CD4-positive, alpha-beta T cell (primary cell): Measurements from ENCODE around the gene CHRNA10. TPM values are rescaled to one million over a fixed set of nuclear protein-coding genes. Genes with fewer than 3 reads are reported as not detected.

ENCODE experiments used
- ATAC-seq: fragments of 200-7000 bp; cut with Tn5 transposase; one replicate; pipeline ENCODE4 v1.10.0; 2022; ENCODE audit warnings: mild to moderate bottlenecking; ENCODE audit not compliant: poor library complexity
- CTCF ChIA-PET: fragments of 350-600 bp; sonication (Branson Sonifier 250); formaldehyde crosslinking; loops from one replicate; lab custom pipeline; 2021; ENCODE audit warnings: antibody characterized with exemption, inconsistent platforms; lab: Charles Lee
- POLR2A ChIA-PET: fragments of 350-600 bp; sonication (Branson Sonifier 250); formaldehyde crosslinking; loops from one replicate; lab custom pipeline; 2021; ENCODE audit warnings: antibody characterized with exemption, inconsistent platforms; lab: Charles Lee
- DNase-seq, 14 experiments: peaks; one replicate each; pipeline ENCODE4 v3.0.0-alpha.2; 2013 to 2020; ENCODE audit warnings: mixed read lengths in 2 of 14
- H3K27ac ChIP-seq, 2 donors: one replicate each; pipeline versions ENCODE4 v1.5.1 to v1.7.0; 2013; ENCODE audit warnings: low read length in 2 of 2, low read depth in 1 of 2, mild to moderate bottlenecking in 1 of 2
- H3K27me3 ChIP-seq, 2 experiments: 1 replicate in 1 of 2; 2 replicates in 1 of 2; pipeline versions ENCODE4 v1.6.1 to v1.7.0; 2013; ENCODE audit warnings: low read length in 2 of 2, control low read depth in 1 of 2, mild to moderate bottlenecking in 1 of 2, moderate library complexity in 1 of 2; ENCODE audit not compliant: insufficient read depth in 2 of 2, control insufficient read depth in 1 of 2
- H3K36me3 ChIP-seq: one replicate; pipeline ENCODE4 v1.6.1; 2013; ENCODE audit warnings: low read length, control low read depth; ENCODE audit not compliant: insufficient read depth
- H3K4me1 ChIP-seq: one replicate; pipeline ENCODE4 v1.6.1; 2013; ENCODE audit warnings: low read length, control low read depth; ENCODE audit not compliant: insufficient read depth
- H3K4me3 ChIP-seq: one replicate; pipeline ENCODE4 v1.5.1; 2013; ENCODE audit warnings: mild to moderate bottlenecking, low read length, moderate library complexity
- H3K9me3 ChIP-seq, 2 experiments: 1 replicate in 1 of 2; 2 replicates in 1 of 2; pipeline versions ENCODE4 v1.6.1 to v1.7.0; 2013; ENCODE audit warnings: low read length in 2 of 2, mild to moderate bottlenecking in 2 of 2, control low read depth in 1 of 2, moderate library complexity in 1 of 2; ENCODE audit not compliant: control insufficient read depth in 1 of 2, insufficient read depth in 1 of 2
- H3K27ac Mint-ChIP-seq: one replicate; pipeline ENCODE4 v1.8.0; 2020; ENCODE audit warnings: mixed read lengths
- H3K27me3 Mint-ChIP-seq: one replicate; pipeline ENCODE4 v1.8.0; 2021; ENCODE audit warnings: mixed read lengths
- H3K36me3 Mint-ChIP-seq: one replicate; pipeline ENCODE4 v1.8.0; 2021; ENCODE audit warnings: low read depth, mixed read lengths
- H3K4me1 Mint-ChIP-seq: one replicate; pipeline ENCODE4 v1.8.0; 2021; ENCODE audit warnings: low read depth, mixed read lengths
- H3K4me3 Mint-ChIP-seq: one replicate; pipeline ENCODE4 v1.8.0; 2020; ENCODE audit warnings: mild to moderate bottlenecking, mixed read lengths
- H3K9me3 Mint-ChIP-seq: one replicate; pipeline ENCODE4 v1.8.0; 2020; ENCODE audit warnings: mixed read lengths
- CTCF ChIP-seq: fragments of 200-600 bp; IDR thresholded peaks from one replicate; pipeline ENCODE4 v1.8.0; 2022; ENCODE audit warnings: antibody characterized with exemption, mild to moderate bottlenecking
- intact Hi-C, 2 experiments: fragments of 100-400 bp; cut with DNase I in 1 of 2; cut with micrococcal nuclease in 1 of 2; formaldehyde crosslinking; loops; one replicate each; pipeline versions ENCODE4 v1.15.1 to v1.9.0; 2023 to 2025; cut with DNase I, micrococcal nuclease
- total RNA-seq, 174 experiments: library from RNA in 2 of 174; stranded (reverse) in 2 of 174; gene quantifications; one replicate each; pipeline ENCODE4 v1.2.3 and lab custom pipeline; 2021 to 2026

CHRNA10 gene
- total RNA-seq, 2 experiments from 2014 or later = 0.33 to 0.39 TPM

GRCh38 chr11:3686751-3687150 lies 15.6 kb upstream of the CHRNA10 start:
- no peaks in the 10 kb centered on the region for H3K4me1 Mint-ChIP-seq
- Histone ChIP-seq H3K4me1 (peaks cover 3% of the 10 kb centered on the region), H3K27me3 (no peaks in the 10 kb centered on the region), H3K9me3 (no peaks in the 10 kb centered on the region), H3K4me3 (no peak overlapping the region), H3K36me3 (peaks cover 87% of the 10 kb centered on the region), H3K27ac (no peak overlapping the region)
- no peak for TF ChIP-seq CTCF
- ATAC-seq = no peak
- ChIA-PET POLR2A (interaction anchor here (0.7 kb wide), 1 partner anchor 263 kb away, joined by 3 read pairs; no protein-coding TSS in a partner anchor), CTCF (no interaction called here)
- no peaks in the 10 kb centered on the region for H3K27me3 Mint-ChIP-seq
- intact Hi-C loops = no loop called here
- no peaks in the 10 kb centered on the region for H3K9me3 Mint-ChIP-seq
- no peak for DNase-seq
- no peak overlapping the region for H3K4me3 Mint-ChIP-seq
- no peak overlapping the region for H3K27ac Mint-ChIP-seq
- H3K36me3 Mint-ChIP-seq = peaks cover 86% of the 10 kb centered on the region

GRCh38 chr11:3685923-3686322 lies 14.7 kb upstream of the CHRNA10 start:
- Mint-ChIP-seq H3K27ac (no peak overlapping the region), H3K27me3 (no peaks in the 10 kb centered on the region)
- intact Hi-C loops = no loop called here

GRCh38 chr11:3684819-3685172 lies 13.6 kb upstream of the CHRNA10 start:
- Mint-ChIP-seq H3K4me3 (no peak overlapping the region), H3K27me3 (no peaks in the 10 kb centered on the region), H3K36me3 (peaks cover 89% of the 10 kb centered on the region), H3K27ac (no peak overlapping the region), H3K4me1 (no peaks in the 10 kb centered on the region), H3K9me3 (no peaks in the 10 kb centered on the region)
- peaks cover 91% of the 10 kb centered on the region for H3K36me3 ChIP-seq
- ChIA-PET CTCF (no interaction called here), POLR2A (no interaction called here)
- H3K27ac ChIP-seq = no peak overlapping the region
- TF ChIP-seq CTCF = no peak
- peaks cover 3% of the 10 kb centered on the region for H3K4me1 ChIP-seq
- intact Hi-C loops = no loop called here
- H3K27me3 ChIP-seq = no peaks in the 10 kb centered on the region
- H3K9me3 ChIP-seq = no peaks in the 10 kb centered on the region
- no peak for ATAC-seq
- no peak overlapping the region for H3K4me3 ChIP-seq
- no peak for DNase-seq

More at GRCh38 chr11:3685923-3686322, 14.7 kb upstream of the CHRNA10 start:
- Mint-ChIP-seq H3K9me3 (no peaks in the 10 kb centered on the region), H3K36me3 (peaks cover 86% of the 10 kb centered on the region), H3K4me3 (no peak overlapping the region), H3K4me1 (no peaks in the 10 kb centered on the region)
- H3K9me3 ChIP-seq = no peaks in the 10 kb centered on the region
- ChIA-PET CTCF (no interaction called here), POLR2A (no interaction called here)
- DNase-seq (no peak), ATAC-seq (no peak)
- H3K4me3 ChIP-seq = no peak overlapping the region
- peaks cover 89% of the 10 kb centered on the region for H3K36me3 ChIP-seq
- H3K4me1 ChIP-seq = peaks cover 3% of the 10 kb centered on the region
- TF ChIP-seq CTCF = no peak
- no peak overlapping the region for H3K27ac ChIP-seq
- H3K27me3 ChIP-seq = no peaks in the 10 kb centered on the region
